ENCODE data around the gene AAMP.

Gene AAMP

DNA sequence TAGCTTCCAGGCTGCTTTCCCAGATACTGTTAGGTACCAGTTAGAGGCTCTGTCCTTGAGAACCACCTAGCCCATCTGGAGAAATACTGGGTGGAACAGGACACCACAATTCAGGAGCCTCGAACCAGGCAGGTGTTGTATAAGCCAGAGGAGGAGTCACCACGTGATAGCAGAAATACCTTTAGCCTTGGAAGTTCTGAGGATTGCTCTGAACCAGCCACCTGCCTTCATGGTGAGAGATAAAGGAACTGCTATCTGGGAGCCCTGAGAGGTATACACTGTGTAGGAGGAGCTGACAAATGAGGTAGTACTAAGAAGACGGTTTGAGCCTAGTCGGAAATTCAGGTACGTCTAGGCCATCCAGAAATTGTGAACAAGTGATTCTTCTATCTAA lies 16.7 kb downstream of the AAMP start:
- Histone ChIP-seq H3K27me3 (ENCODE audit: low read depth, low read length) (no peaks in the 10 kb centered on the region), H3K4me1 (ENCODE audit: control insufficient read depth in 1 of 2, insufficient read depth in 2 of 2, low read length in 2 of 2) (peaks cover 2 to 3% of the 10 kb centered on the region in 2 donors), H3K9me3 (ENCODE audit: control insufficient read depth in 1 of 2, low read length in 2 of 2) (no peaks in the 10 kb centered on the region), H3K27ac (ENCODE audit: low read length) (no peak overlapping the region), H3K4me3 (ENCODE audit: low read depth in 1 of 2, low read length in 2 of 2) (no peak overlapping the region), H3K36me3 (ENCODE audit: control insufficient read depth in 1 of 2, insufficient read depth in 2 of 2, low read length in 2 of 2) (peaks cover 63 to 80% of the 10 kb centered on the region in 2 donors)

DNA sequence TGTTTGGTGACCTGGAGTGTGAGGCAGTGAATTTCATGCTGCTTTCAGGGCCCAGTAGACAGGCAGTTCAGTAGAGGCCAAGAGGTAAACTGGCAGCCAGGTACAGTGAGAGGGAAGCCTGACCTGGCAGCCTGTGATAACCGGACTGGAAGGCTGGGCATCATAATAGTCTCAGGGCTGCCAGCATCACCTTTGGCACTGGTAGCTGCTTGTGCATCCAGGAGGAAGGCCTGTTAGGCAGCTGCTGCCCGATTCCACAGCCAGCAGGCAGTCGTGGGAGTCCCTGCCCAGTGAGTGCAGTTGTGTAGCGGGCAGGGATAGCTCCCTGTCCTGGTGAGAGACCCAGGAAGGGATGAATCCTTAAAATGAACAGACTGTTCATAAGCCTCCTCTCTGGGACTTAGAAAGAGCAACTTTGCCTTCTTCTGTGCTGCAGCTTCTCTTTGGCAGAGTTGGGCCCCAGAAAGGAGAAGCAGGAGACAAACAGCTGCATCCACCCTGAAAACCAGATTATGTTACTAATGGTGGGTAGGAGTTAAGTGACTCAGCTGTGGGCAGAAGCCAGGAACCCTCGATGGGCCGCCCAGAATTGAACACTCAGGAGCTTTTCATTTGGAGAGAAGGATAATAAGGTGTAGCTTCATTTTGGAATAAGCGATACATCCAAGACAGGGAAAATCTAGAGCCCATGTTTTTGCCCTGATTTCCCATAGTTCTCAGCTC lies 17.3 kb downstream of the AAMP start:
- H3K27me3 ChIP-seq (ENCODE audit: low read depth, low read length) = no peaks in the 10 kb centered on the region
- no peaks in the 10 kb centered on the region for H3K9me3 ChIP-seq (ENCODE audit: control insufficient read depth in 1 of 2, low read length in 2 of 2)
- no peak overlapping the region for H3K4me3 ChIP-seq (ENCODE audit: low read depth in 1 of 2, low read length in 2 of 2)
- peaks cover 67 to 86% of the 10 kb centered on the region in 2 donors for H3K36me3 ChIP-seq (ENCODE audit: control insufficient read depth in 1 of 2, insufficient read depth in 2 of 2, low read length in 2 of 2)
- H3K4me1 ChIP-seq (ENCODE audit: control insufficient read depth in 1 of 2, insufficient read depth in 2 of 2, low read length in 2 of 2) = peaks cover 0 to 3% of the 10 kb centered on the region in 2 donors
- no peak overlapping the region for H3K27ac ChIP-seq (ENCODE audit: low read length)

DNA sequence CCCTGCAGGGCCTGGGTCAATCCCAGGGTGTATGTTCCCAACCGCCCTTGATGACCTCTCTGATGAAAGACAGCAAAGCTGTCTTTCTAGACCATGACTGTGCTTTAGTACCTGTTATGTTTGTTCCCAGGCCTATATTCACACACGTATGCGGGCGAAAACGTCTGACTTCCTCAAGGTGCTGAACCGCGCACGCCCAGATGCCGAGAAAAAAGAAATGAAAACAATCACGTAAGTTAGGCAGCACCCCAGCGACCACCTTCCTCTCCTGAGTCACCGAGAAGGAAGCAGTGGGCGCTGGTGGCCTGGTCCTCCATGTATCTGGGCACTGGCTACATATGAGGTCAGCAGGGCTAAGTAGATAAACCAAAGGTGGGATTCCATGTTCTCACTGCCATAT lies 20.2 kb downstream of the AAMP start:
- H3K27ac ChIP-seq (ENCODE audit: low read length) = no peak overlapping the region
- no peaks in the 10 kb centered on the region for H3K27me3 ChIP-seq (ENCODE audit: low read depth, low read length)
- H3K9me3 ChIP-seq (ENCODE audit: control insufficient read depth in 1 of 2, low read length in 2 of 2) = no peaks in the 10 kb centered on the region
- no peak overlapping the region for H3K4me3 ChIP-seq (ENCODE audit: low read depth in 1 of 2, low read length in 2 of 2)
- H3K4me1 ChIP-seq (ENCODE audit: control insufficient read depth in 1 of 2, insufficient read depth in 2 of 2, low read length in 2 of 2) = peaks cover 3 to 4% of the 10 kb centered on the region in 2 donors
- peaks cover 80 to 98% of the 10 kb centered on the region in 2 donors for H3K36me3 ChIP-seq (ENCODE audit: control insufficient read depth in 1 of 2, insufficient read depth in 2 of 2, low read length in 2 of 2)

DNA sequence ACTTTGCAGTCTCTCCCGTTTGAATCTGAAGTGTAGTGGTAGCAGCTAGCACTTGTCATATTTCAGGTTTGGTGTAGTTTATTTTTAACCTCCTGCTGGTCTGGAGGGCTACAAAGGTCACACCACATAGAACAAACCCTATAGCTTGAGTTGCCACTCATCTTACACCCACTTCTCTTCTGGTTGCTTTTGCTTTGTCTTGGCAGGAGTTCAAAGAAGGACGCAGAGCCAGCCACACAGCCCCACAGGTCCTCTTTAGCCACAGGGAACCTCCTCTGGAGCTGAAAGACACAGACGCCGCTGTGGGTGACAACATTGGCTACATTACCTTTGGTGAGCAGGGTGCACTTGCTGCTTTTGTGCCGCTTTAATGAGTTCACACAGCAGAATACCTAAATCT lies 24.7 kb downstream of the AAMP start:
- H3K27me3 ChIP-seq (ENCODE audit: low read depth, low read length) = no peaks in the 10 kb centered on the region
- H3K27ac ChIP-seq (ENCODE audit: low read length) = no peak overlapping the region
- peaks cover 78 to 80% of the 10 kb centered on the region in 2 donors for H3K36me3 ChIP-seq (ENCODE audit: control insufficient read depth in 1 of 2, insufficient read depth in 2 of 2, low read length in 2 of 2)
- H3K4me1 ChIP-seq (ENCODE audit: control insufficient read depth in 1 of 2, insufficient read depth in 2 of 2, low read length in 2 of 2) = peaks cover 0 to 13% of the 10 kb centered on the region in 2 donors
- H3K4me3 ChIP-seq (ENCODE audit: low read depth in 1 of 2, low read length in 2 of 2) = no peak overlapping the region
- H3K9me3 ChIP-seq (ENCODE audit: control insufficient read depth in 1 of 2, low read length in 2 of 2) = no peaks in the 10 kb centered on the region

DNA sequence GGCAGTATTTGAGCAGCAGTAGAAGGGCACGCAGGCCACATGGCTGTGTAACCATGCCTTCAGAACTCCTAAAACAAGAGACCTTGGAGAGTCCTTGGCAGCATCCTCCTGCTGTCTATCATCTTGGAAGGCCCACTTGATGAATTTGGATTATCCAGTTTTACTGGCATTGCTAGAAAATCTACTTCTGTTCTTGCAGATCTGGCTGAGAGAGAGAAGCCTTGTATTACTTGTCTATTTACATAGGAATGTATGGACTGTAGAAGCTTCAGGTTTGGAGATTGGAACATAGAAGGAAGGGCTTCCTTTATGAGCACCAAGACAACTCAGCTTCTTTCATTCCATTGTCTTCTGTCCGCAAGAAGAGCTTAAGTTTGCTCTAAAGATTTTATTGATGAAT lies 25.3 kb downstream of the AAMP start:
- Histone ChIP-seq H3K4me1 (ENCODE audit: control insufficient read depth in 1 of 2, insufficient read depth in 2 of 2, low read length in 2 of 2) (peaks cover 0 to 13% of the 10 kb centered on the region in 2 donors), H3K9me3 (ENCODE audit: control insufficient read depth in 1 of 2, low read length in 2 of 2) (no peaks in the 10 kb centered on the region), H3K4me3 (ENCODE audit: low read depth in 1 of 2, low read length in 2 of 2) (no peak overlapping the region), H3K27me3 (ENCODE audit: low read depth, low read length) (no peaks in the 10 kb centered on the region), H3K27ac (ENCODE audit: low read length) (no peak overlapping the region), H3K36me3 (ENCODE audit: control insufficient read depth in 1 of 2, insufficient read depth in 2 of 2, low read length in 2 of 2) (peaks cover 76 to 80% of the 10 kb centered on the region in 2 donors)

DNA sequence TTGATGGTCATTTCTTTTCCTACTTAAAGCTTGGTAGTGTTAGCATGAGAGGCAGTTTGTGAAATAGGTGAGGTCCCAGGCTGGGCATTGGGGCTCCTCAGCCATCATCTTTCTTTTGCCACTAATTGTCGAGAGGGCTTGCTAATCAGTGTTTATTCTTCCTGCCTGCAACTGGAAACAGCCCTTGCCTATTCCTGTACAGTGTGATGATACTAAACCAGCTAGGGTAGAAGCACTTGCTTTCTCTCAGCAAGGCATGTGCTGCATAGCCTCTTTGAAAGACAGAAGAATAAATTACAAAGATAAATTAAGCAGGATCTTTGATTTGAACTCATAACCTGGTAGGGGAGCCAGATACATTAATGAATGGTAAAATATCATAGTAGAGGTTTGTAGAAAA lies 25.7 kb downstream of the AAMP start:
- H3K36me3 ChIP-seq (ENCODE audit: control insufficient read depth in 1 of 2, insufficient read depth in 2 of 2, low read length in 2 of 2) = peaks cover 73 to 80% of the 10 kb centered on the region in 2 donors
- H3K4me1 ChIP-seq (ENCODE audit: control insufficient read depth in 1 of 2, insufficient read depth in 2 of 2, low read length in 2 of 2) = peaks cover 0 to 13% of the 10 kb centered on the region in 2 donors
- no peak overlapping the region for H3K27ac ChIP-seq (ENCODE audit: low read length)
- no peaks in the 10 kb centered on the region for H3K27me3 ChIP-seq (ENCODE audit: low read depth, low read length)
- H3K9me3 ChIP-seq (ENCODE audit: control insufficient read depth in 1 of 2, low read length in 2 of 2) = no peaks in the 10 kb centered on the region
- no peak overlapping the region for H3K4me3 ChIP-seq (ENCODE audit: low read depth in 1 of 2, low read length in 2 of 2)

DNA sequence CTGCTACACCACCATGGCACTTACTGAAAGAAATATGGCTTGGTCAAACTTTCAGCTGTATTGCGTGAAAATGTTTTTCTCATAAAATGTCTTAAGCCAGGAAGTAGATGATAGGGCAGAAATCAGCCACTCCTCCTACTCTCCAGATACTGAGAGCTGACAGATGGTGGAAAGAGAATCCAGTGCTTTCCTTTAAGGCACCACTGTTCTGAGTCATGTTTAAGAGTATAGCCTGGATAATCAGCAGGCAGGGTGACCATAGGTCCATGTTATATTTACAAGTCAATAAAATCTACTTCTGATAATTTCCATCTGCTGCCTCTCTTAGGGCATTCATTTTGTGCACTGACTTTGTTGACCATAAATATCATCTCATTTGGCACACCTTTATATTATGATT lies 31.1 kb downstream of the AAMP start:
- peaks cover 0 to 7% of the 10 kb centered on the region in 2 donors for H3K4me1 ChIP-seq (ENCODE audit: control insufficient read depth in 1 of 2, insufficient read depth in 2 of 2, low read length in 2 of 2)
- no peaks in the 10 kb centered on the region for H3K27me3 ChIP-seq (ENCODE audit: low read depth, low read length)
- no peaks in the 10 kb centered on the region for H3K9me3 ChIP-seq (ENCODE audit: control insufficient read depth in 1 of 2, low read length in 2 of 2)
- no peak overlapping the region for H3K27ac ChIP-seq (ENCODE audit: low read length)
- H3K36me3 ChIP-seq (ENCODE audit: control insufficient read depth in 1 of 2, insufficient read depth in 2 of 2, low read length in 2 of 2) = peaks cover 56 to 61% of the 10 kb centered on the region in 2 donors
- no peak overlapping the region for H3K4me3 ChIP-seq (ENCODE audit: low read depth in 1 of 2, low read length in 2 of 2)

DNA sequence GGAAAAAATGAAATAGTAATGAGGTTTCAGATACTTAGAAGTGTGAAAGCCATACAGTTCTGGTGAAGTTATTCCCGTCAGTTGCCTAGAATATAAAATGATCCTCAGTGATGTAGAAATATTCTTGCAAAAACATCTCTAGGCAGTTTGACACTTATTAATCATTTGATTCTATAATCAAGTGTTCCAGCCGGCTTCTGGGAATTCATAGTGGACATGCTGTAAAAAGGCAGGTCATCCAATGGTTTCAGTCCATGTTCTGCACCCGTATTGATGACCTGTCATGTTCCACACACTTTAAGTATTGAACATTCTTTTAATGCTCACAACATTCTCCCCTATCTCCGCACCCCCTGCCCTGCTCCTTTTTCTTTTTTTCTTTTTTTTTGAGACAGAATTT lies 33.1 kb downstream of the AAMP start:
- no peak overlapping the region for H3K27ac ChIP-seq (ENCODE audit: low read length)
- H3K9me3 ChIP-seq (ENCODE audit: control insufficient read depth in 1 of 2, low read length in 2 of 2) = no peaks in the 10 kb centered on the region
- H3K27me3 ChIP-seq (ENCODE audit: low read depth, low read length) = no peaks in the 10 kb centered on the region
- H3K4me3 ChIP-seq (ENCODE audit: low read depth in 1 of 2, low read length in 2 of 2) = no peak overlapping the region
- H3K4me1 ChIP-seq (ENCODE audit: control insufficient read depth in 1 of 2, insufficient read depth in 2 of 2, low read length in 2 of 2) = peaks cover 0 to 5% of the 10 kb centered on the region in 2 donors
- peaks cover 48 to 51% of the 10 kb centered on the region in 2 donors for H3K36me3 ChIP-seq (ENCODE audit: control insufficient read depth in 1 of 2, insufficient read depth in 2 of 2, low read length in 2 of 2)

DNA sequence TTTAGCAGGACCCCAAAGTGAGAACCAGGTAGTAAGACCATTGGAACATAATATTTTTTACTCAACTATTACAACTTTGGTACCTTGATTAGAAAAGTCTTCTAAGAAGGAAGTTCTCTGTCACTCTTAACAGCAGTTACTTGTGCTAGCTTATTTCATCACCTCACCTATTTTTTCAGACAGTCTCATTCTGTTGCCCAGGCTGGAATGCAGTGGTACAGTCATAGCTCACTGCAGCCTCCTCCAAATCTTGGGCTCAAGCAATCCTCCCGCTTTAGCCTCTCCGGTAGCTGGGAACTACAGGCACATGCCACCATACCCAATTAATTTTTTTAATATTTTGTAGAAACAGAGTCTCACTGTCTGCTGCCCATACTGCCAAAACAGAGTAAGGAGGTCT lies 34.9 kb downstream of the AAMP start:
- H3K36me3 ChIP-seq (ENCODE audit: control insufficient read depth in 1 of 2, insufficient read depth in 2 of 2, low read length in 2 of 2) = peaks cover 38 to 40% of the 10 kb centered on the region in 2 donors
- no peak overlapping the region for H3K27ac ChIP-seq (ENCODE audit: low read length)
- no peak overlapping the region for H3K4me3 ChIP-seq (ENCODE audit: low read depth in 1 of 2, low read length in 2 of 2)
- no peaks in the 10 kb centered on the region for H3K27me3 ChIP-seq (ENCODE audit: low read depth, low read length)
- no peaks in the 10 kb centered on the region for H3K9me3 ChIP-seq (ENCODE audit: control insufficient read depth in 1 of 2, low read length in 2 of 2)
- peaks cover 4 to 18% of the 10 kb centered on the region in 2 donors for H3K4me1 ChIP-seq (ENCODE audit: control insufficient read depth in 1 of 2, insufficient read depth in 2 of 2, low read length in 2 of 2)

DNA sequence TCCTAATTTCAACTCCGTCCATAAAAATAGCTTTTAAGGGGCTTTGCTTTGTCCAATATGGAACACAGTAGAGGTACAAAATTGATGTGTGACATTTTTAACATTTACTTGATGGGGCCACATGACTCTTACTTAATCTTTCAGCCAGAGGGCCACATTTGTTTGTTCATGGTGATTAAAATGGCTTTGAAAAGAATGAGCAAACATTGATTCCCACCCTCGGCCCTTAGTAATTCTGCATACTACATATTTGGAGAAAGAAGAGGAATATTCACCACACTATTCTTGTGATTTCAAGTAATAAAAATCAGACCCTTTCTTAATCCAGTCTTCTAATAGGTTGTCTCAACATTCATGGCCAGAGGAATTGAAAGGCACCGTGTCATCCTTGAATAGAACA lies 35.4 kb downstream of the AAMP start:
- peaks cover 35 to 37% of the 10 kb centered on the region in 2 donors for H3K36me3 ChIP-seq (ENCODE audit: control insufficient read depth in 1 of 2, insufficient read depth in 2 of 2, low read length in 2 of 2)
- H3K9me3 ChIP-seq (ENCODE audit: control insufficient read depth in 1 of 2, low read length in 2 of 2) = no peaks in the 10 kb centered on the region
- H3K27me3 ChIP-seq (ENCODE audit: low read depth, low read length) = no peaks in the 10 kb centered on the region
- no peak overlapping the region for H3K27ac ChIP-seq (ENCODE audit: low read length)
- no peak overlapping the region for H3K4me3 ChIP-seq (ENCODE audit: low read depth in 1 of 2, low read length in 2 of 2)
- peaks cover 4 to 18% of the 10 kb centered on the region in 2 donors for H3K4me1 ChIP-seq (ENCODE audit: control insufficient read depth in 1 of 2, insufficient read depth in 2 of 2, low read length in 2 of 2)

DNA sequence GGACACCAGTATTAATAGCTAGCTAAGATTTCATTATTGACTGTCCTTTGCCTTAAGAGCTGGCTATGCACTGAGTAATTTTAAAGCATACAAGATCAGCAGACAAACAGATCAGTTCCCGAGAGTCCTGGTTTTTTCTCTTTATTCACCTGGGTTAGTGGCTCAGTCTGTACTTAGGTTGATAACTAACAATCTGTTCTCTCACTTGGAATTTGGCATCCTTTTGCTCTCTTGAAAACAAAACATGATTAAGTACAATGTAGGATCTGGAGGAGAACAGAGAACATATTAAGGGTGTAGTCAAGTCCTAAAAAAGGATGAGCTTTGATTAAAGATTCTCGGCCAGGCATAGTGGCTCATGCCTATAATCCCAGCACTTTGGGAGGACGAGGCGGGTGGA lies 36.4 kb downstream of the AAMP start:
- Histone ChIP-seq H3K9me3 (ENCODE audit: control insufficient read depth in 1 of 2, low read length in 2 of 2) (no peaks in the 10 kb centered on the region), H3K27ac (ENCODE audit: low read length) (no peak overlapping the region), H3K4me3 (ENCODE audit: low read depth in 1 of 2, low read length in 2 of 2) (no peak overlapping the region), H3K27me3 (ENCODE audit: low read depth, low read length) (no peaks in the 10 kb centered on the region), H3K4me1 (ENCODE audit: control insufficient read depth in 1 of 2, insufficient read depth in 2 of 2, low read length in 2 of 2) (peaks cover 9 to 27% of the 10 kb centered on the region in 2 donors), H3K36me3 (ENCODE audit: control insufficient read depth in 1 of 2, insufficient read depth in 2 of 2, low read length in 2 of 2) (peaks cover 33 to 36% of the 10 kb centered on the region in 2 donors)

DNA sequence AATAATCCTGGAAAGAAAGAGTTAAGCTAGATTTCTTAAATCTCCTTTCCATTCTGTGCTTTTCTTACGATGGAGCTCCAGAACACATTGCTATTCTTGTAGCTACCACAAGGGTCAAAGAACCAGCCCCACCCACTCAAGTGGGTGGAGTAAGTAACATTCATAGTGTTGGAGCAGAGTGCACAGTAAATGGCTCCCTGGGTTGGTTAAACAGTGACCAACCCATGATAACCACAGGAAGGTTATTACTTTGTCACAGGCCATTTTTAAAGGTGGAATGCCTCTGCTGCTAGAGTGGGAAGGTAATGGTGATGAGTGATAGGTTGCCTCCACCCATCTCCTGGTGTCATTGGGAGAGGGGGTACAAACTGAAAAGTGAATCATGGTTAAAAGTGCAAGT lies 39.1 kb downstream of the AAMP start:
- no peaks in the 10 kb centered on the region for H3K9me3 ChIP-seq (ENCODE audit: control insufficient read depth in 1 of 2, low read length in 2 of 2)
- H3K4me1 ChIP-seq (ENCODE audit: control insufficient read depth in 1 of 2, insufficient read depth in 2 of 2, low read length in 2 of 2) = peaks cover 11 to 29% of the 10 kb centered on the region in 2 donors
- H3K36me3 ChIP-seq (ENCODE audit: control insufficient read depth in 1 of 2, insufficient read depth in 2 of 2, low read length in 2 of 2) = peaks cover 31 to 36% of the 10 kb centered on the region in 2 donors
- H3K27ac ChIP-seq (ENCODE audit: low read length) = peak overlapping the region; percentile 24
- no peaks in the 10 kb centered on the region for H3K27me3 ChIP-seq (ENCODE audit: low read depth, low read length)
- H3K4me3 ChIP-seq (ENCODE audit: low read depth in 1 of 2, low read length in 2 of 2) = no peak overlapping the region

All from muscle layer of duodenum (tissue), 2 donors.